Neuronal stem cell (in vitro differentiated cells): Measurements from ENCODE around the gene TRIM46.
A peak's percentile ranks its signal among the peaks of the same experiment; 100 is the strongest.

Experiments
- DNase-seq: peaks from one replicate; pipeline ENCODE4 v3.0.0-alpha.2; 2013; ENCODE audit warnings: low spot score
- H2AFZ ChIP-seq: one replicate; pipeline ENCODE4 v1.6.1; 2013; ENCODE audit warnings: mild to moderate bottlenecking, low read length, inconsistent platforms
- H2AK5ac ChIP-seq: 2 replicates; pipeline ENCODE4 v1.6.1; 2013; ENCODE audit warnings: low read depth, mild to moderate bottlenecking, inconsistent platforms, low read length, moderate library complexity, mixed read lengths
- H2BK120ac ChIP-seq: 2 replicates; pipeline ENCODE4 v1.6.1; 2013; ENCODE audit warnings: low read depth, mild to moderate bottlenecking, inconsistent platforms, low read length, moderate library complexity, mixed read lengths
- H2BK12ac ChIP-seq: one replicate; pipeline ENCODE4 v1.6.1; 2013; ENCODE audit warnings: low read length, inconsistent platforms
- H2BK15ac ChIP-seq: 2 replicates; pipeline ENCODE4 v1.6.1; 2013; ENCODE audit warnings: mild to moderate bottlenecking, low read length, inconsistent platforms, mixed read lengths
- H2BK5ac ChIP-seq: one replicate; pipeline ENCODE4 v1.6.1; 2013; ENCODE audit warnings: inconsistent platforms, mild to moderate bottlenecking, low read length, moderate library complexity
- H3K14ac ChIP-seq: one replicate; pipeline ENCODE4 v1.6.1; 2013; ENCODE audit warnings: low read length, inconsistent platforms
- H3K18ac ChIP-seq: 2 replicates; pipeline ENCODE4 v1.6.1; 2013; ENCODE audit warnings: low read length, inconsistent platforms
- H3K23ac ChIP-seq: 2 replicates; pipeline ENCODE4 v1.6.1; 2013; ENCODE audit warnings: low read depth, mild to moderate bottlenecking, mixed read lengths, low read length, inconsistent platforms; ENCODE audit not compliant: poor library complexity
- H3K27ac ChIP-seq: replicated peaks from 3 replicates; pipeline ENCODE4 v1.5.1; 2013; ENCODE audit warnings: low read length, inconsistent platforms
- H3K27me3 ChIP-seq, 3 experiments: 2 replicates each; pipeline ENCODE4 v1.6.1; 2013; ENCODE audit warnings: low read length in 3 of 3, mild to moderate bottlenecking in 2 of 3, inconsistent platforms in 1 of 3, low read depth in 1 of 3, mixed read lengths in 1 of 3, moderate library complexity in 1 of 3; ENCODE audit not compliant: control insufficient read depth in 3 of 3, insufficient read depth in 3 of 3
- H3K36me3 ChIP-seq, 2 donors: replicated peaks in 1 of 2; 2 replicates each; pipeline ENCODE4 v1.6.1; 2013; ENCODE audit warnings: low read length in 2 of 2; ENCODE audit not compliant: control insufficient read depth in 2 of 2, insufficient read depth in 2 of 2
- H3K4ac ChIP-seq: 2 replicates; pipeline ENCODE4 v1.6.1; 2013; ENCODE audit warnings: inconsistent platforms, mild to moderate bottlenecking, low read length, moderate library complexity
- H3K4me1 ChIP-seq, 2 donors: 1 replicate in 1 of 2; 2 replicates in 1 of 2; pipeline ENCODE4 v1.6.1; 2013; ENCODE audit warnings: low read length in 2 of 2, low read depth in 1 of 2; ENCODE audit not compliant: control insufficient read depth in 2 of 2, insufficient read depth in 1 of 2
- H3K4me2 ChIP-seq: one replicate; pipeline ENCODE4 v1.6.1; 2013; ENCODE audit warnings: mild to moderate bottlenecking, low read length, inconsistent platforms; ENCODE audit not compliant: insufficient read depth, poor library complexity, severe bottlenecking
- H3K4me3 ChIP-seq, 2 donors: 2 replicates each; pipeline ENCODE4 v1.5.1; 2013; ENCODE audit warnings: low read length in 2 of 2, mild to moderate bottlenecking in 2 of 2, inconsistent platforms in 1 of 2, moderate library complexity in 1 of 2
- H3K79me1 ChIP-seq: one replicate; pipeline ENCODE4 v1.6.1; 2013; ENCODE audit warnings: low read depth, mild to moderate bottlenecking, inconsistent platforms, low read length, moderate library complexity
- H3K9ac ChIP-seq: one replicate; pipeline ENCODE4 v1.6.1; 2013; ENCODE audit warnings: mild to moderate bottlenecking, low read depth, low read length, inconsistent platforms; ENCODE audit not compliant: poor library complexity
- H3K9me3 ChIP-seq, 2 donors: replicated peaks in 1 of 2; 2 replicates each; pipeline versions ENCODE3 to v1.6.1; 2013; ENCODE audit warnings: low read length in 2 of 2, mild to moderate bottlenecking in 2 of 2, inconsistent platforms in 1 of 2, low read depth in 1 of 2, mixed read lengths in 1 of 2, moderate library complexity in 1 of 2; ENCODE audit not compliant: control insufficient read depth in 2 of 2, insufficient read depth in 1 of 2
- H4K8ac ChIP-seq: one replicate; pipeline ENCODE4 v1.6.1; 2013; ENCODE audit warnings: low read depth, mild to moderate bottlenecking, inconsistent platforms, low read length, moderate library complexity
- H4K91ac ChIP-seq: one replicate; pipeline ENCODE4 v1.6.1; 2013; ENCODE audit warnings: low read length, low read depth, mild to moderate bottlenecking, inconsistent platforms; ENCODE audit not compliant: poor library complexity
- WGBS, 2 donors: extraction: QIAGEN DNeasy Blood & Tissue Kit; methylation state at CpG; one replicate each; pipeline ENCODE4 v1.1.7; 2013; ENCODE audit warnings: missing lambda C conversion rate in 2 of 2, mixed read lengths in 1 of 2; ENCODE audit not compliant: insufficient read length in 2 of 2, insufficient replicate concordance in 1 of 2; ENCODE audit errors: extremely low coverage in 2 of 2; 5-methylcytosine and 5-hydroxymethylcytosine counted together

TRIM46 gene

DNA sequence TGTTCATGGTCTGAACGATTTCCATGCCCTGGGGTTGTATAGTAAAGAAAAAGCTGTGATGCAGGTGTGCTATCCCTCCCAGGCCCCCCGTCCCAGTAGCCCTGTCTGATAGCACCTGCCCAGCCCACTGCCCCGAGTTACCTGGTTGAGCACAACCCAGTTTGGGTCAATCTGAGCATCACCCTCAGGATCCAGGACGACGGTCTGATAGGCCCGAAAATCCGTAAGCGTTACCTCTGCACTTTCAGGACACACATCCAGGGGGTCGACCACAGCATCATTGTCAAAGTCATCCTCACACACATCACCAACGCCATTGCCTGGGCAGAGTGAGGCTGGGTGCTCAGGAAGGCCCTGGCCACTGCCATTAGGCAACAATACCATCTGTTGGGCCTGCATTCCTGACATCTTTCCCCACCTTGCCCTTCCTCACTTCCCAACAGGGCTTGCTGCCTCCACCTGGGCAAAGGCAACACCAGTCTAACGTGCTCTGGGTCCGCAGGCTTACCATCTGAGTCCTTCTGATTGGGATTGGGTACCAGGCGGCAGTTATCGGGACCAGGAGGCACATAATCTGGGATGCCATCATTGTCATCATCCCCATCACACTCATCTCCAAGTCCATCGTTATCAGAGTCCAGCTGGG, 24.4 kb downstream of the TRIM46 start:
- Histone ChIP-seq H2BK12ac (no peak overlapping the region), H3K14ac (no peak overlapping the region), H3K9me3 (peaks cover 0 to 2% of the 10 kb centered on the region in 2 donors), H2AFZ (no peak overlapping the region), H2BK120ac (no peak overlapping the region), H3K4me1 (peaks cover 28 to 29% of the 10 kb centered on the region in 2 donors), H3K4me3 (peak overlapping the region in 1 of 2 donors; percentile 14), H2BK5ac (peak overlapping the region; percentile 25), H3K9ac (peak overlapping the region; percentile 79), H3K18ac (peak overlapping the region; percentile 23), H3K4me2 (peak overlapping the region; percentile 76), H4K8ac (no peak overlapping the region), H3K79me1 (peaks cover 14% of the 10 kb centered on the region), H4K91ac (no peak overlapping the region), H3K36me3 (peaks cover 60 to 74% of the 10 kb centered on the region in 2 donors), H2BK15ac (no peak overlapping the region), H3K27me3 (no peaks in the 10 kb centered on the region), H3K23ac (peak overlapping the region; percentile 82), H2AK5ac (no peak overlapping the region), H3K27ac (peak overlapping the region; percentile 6), H3K4ac (no peak overlapping the region)
- no peak for DNase-seq
- no CpG with 5 or more reads among the region's 15 CpGs for WGBS, 2 donors

DNA sequence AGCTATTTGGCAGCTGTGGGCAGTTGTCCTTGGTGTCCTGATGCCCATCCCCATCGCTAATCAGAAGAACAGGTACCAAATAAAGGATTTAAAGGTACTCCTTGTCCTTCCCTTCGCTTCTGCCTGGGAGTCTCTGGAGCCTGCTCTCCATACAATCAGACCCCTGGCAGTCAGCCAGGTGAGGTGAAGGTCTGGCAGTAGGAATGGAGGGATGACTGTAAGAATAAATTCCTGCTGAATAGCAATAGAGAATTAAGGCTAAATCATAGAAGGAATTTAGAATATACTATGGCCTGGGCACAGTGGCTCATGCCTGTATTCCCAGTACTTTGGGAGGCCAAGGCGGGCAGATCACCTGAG, 24.9 kb downstream of the TRIM46 start:
- H2BK5ac ChIP-seq, result no peak overlapping the region
- H4K8ac ChIP-seq, result no peak overlapping the region
- H3K4me3 ChIP-seq, result peak overlapping the region in 1 of 2 donors; percentile 14
- H3K4me1 ChIP-seq, result peaks cover 25 to 26% of the 10 kb centered on the region in 2 donors
- H3K36me3 ChIP-seq, result peaks cover 64 to 79% of the 10 kb centered on the region in 2 donors
- H2BK12ac ChIP-seq, result no peak overlapping the region
- H3K27me3 ChIP-seq, result no peaks in the 10 kb centered on the region
- H3K4ac ChIP-seq, result no peak overlapping the region
- H3K4me2 ChIP-seq, result no peak overlapping the region
- peaks cover 0 to 2% of the 10 kb centered on the region in 2 donors for H3K9me3 ChIP-seq
- no peak overlapping the region for H2AFZ ChIP-seq
- no peak overlapping the region for H2BK15ac ChIP-seq
- no CpG with 5 or more reads among the region's 3 CpGs for WGBS, 2 donors
- no peak for DNase-seq
- no peak overlapping the region for H2AK5ac ChIP-seq
- no peak overlapping the region for H3K27ac ChIP-seq
- H3K9ac ChIP-seq, result no peak overlapping the region
- H3K79me1 ChIP-seq, result peaks cover 14% of the 10 kb centered on the region
- H2BK120ac ChIP-seq, result no peak overlapping the region
- no peak overlapping the region for H3K14ac ChIP-seq
- H3K18ac ChIP-seq, result no peak overlapping the region
- H4K91ac ChIP-seq, result no peak overlapping the region
- no peak overlapping the region for H3K23ac ChIP-seq

DNA sequence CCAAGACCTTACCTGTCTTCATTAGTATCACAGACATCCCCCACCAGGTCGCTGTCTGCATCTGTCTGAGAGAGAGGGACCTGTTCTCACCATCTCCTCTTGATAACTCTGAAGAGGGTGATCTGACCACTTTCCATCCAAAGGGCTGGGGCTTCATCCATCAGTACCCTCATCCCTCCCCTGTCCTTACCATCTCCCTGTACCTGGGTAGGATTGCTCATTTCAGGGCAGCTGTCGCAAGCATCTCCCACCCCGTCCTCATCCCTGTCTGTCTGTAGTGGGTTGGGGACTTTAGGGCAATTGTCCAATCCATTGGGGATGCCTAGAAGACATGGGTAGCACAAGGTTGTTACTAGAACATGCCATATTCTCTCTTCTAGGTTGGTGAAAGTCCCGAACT, 26.1 kb downstream of the TRIM46 start:
- Histone ChIP-seq H3K79me1 (peaks cover 14% of the 10 kb centered on the region), H2BK120ac (no peak overlapping the region), H2BK5ac (no peak overlapping the region), H2BK12ac (no peak overlapping the region), H3K27ac (peak overlapping the region; percentile 8), H3K27me3 (no peaks in the 10 kb centered on the region), H3K23ac (no peak overlapping the region), H3K4me1 (peaks cover 19 to 22% of the 10 kb centered on the region in 2 donors), H4K8ac (no peak overlapping the region), H3K36me3 (peaks cover 67 to 91% of the 10 kb centered on the region in 2 donors), H3K4me3 (no peak overlapping the region), H2AFZ (no peak overlapping the region), H3K4me2 (no peak overlapping the region), H3K18ac (no peak overlapping the region), H3K9ac (no peak overlapping the region), H3K4ac (no peak overlapping the region), H3K9me3 (peaks cover 0 to 2% of the 10 kb centered on the region in 2 donors), H2BK15ac (no peak overlapping the region), H2AK5ac (no peak overlapping the region), H4K91ac (no peak overlapping the region), H3K14ac (no peak overlapping the region)
- no peak for DNase-seq
- WGBS, 2 donors, result no CpG with 5 or more reads among the region's 4 CpGs

GRCh38 chr1:155200920-155201319, 27.3 kb downstream of the TRIM46 start:
- no peak overlapping the region for H3K23ac ChIP-seq
- H3K18ac ChIP-seq, result no peak overlapping the region
- no peak overlapping the region for H3K4ac ChIP-seq
- H4K8ac ChIP-seq, result peak overlapping the region; percentile 33
- WGBS, 2 donors, result no CpG with 5 or more reads among the region's 5 CpGs
- no peak overlapping the region for H3K4me3 ChIP-seq
- no peaks in the 10 kb centered on the region for H3K27me3 ChIP-seq
- H2AK5ac ChIP-seq, result no peak overlapping the region
- H3K4me2 ChIP-seq, result no peak overlapping the region
- H2BK120ac ChIP-seq, result no peak overlapping the region
- no peak overlapping the region for H2AFZ ChIP-seq
- no peak overlapping the region for H4K91ac ChIP-seq
- H3K36me3 ChIP-seq, result peaks cover 65 to 92% of the 10 kb centered on the region in 2 donors
- H3K79me1 ChIP-seq, result peaks cover 15% of the 10 kb centered on the region
- H2BK12ac ChIP-seq, result no peak overlapping the region
- H2BK15ac ChIP-seq, result no peak overlapping the region
- H3K9ac ChIP-seq, result peak overlapping the region; percentile 73
- H3K14ac ChIP-seq, result no peak overlapping the region
- peaks cover 0 to 2% of the 10 kb centered on the region in 2 donors for H3K9me3 ChIP-seq
- no peak for DNase-seq
- no peak overlapping the region for H2BK5ac ChIP-seq
- H3K4me1 ChIP-seq, result peaks cover 19 to 23% of the 10 kb centered on the region in 2 donors
- peak overlapping the region; percentile 2 for H3K27ac ChIP-seq
